A204.1 (cell line): ENCODE data around the gene CLTA.
A peak's percentile ranks its signal among the peaks of the same experiment; 100 is the strongest.

Experiments
- FAIRE-seq: peaks from 2 replicates; lab custom pipeline; 2012; peaks lifted over from hg19 to GRCh38; lab: Jason Lieb, UNC

Gene CLTA

DNA sequence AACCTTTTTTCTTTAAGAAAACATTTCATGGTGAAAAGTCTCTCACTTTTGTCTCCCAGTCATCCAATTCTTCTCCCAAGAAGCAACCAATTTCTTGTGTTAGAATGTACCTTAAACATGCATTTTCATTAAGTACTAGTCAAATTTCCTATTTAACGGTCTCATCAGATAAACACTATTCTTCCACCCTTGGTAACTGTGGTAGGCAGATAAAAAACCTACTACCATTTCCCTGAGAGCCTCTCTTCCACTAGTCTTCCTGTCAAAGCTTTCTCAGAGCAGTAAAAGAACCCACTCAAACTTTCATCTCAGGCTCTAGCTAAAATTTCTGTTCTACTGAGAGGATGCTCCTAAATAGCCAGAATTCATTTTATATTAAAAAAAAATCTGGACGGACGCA is 56.6 kb downstream of the CLTA start:
- no peak for FAIRE-seq

DNA sequence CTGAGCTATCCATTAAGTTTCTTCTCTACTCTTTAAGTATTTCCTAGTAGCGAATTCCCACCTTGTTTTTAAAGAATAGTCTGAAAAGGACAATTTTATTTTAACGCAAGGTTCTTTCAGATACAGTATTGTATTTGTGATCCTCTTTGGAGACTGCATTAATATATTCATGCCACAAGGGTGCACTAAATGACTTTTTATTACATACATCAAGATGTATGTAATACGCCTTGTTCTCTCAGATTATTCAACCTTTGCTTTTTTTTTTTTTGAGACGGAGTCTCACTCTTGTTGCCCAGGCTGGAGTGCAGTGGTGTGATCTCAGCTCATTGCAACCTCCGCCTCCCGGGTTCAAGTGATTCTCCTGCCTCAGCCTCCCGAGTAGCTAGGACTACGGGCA is 57.3 kb downstream of the CLTA start:
- peak; percentile 90 for FAIRE-seq

DNA sequence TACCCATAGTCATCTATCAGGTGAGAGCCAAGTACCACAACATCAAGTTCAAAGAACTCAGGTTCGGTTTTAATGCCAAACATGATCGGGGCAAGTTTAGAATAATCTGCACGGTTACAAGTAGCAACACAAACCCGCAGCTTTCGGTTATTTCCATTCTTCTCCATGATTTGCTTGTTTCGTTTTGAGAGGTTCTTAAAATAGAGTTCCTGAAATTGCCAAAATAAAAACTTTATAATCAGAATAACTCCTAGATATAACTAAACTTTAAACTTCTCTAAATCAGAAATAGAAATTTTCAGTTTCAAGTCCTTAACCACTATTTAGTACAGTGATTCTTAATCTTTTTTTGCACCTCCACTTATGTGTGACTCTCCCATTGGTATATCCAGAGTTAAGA is 58.5 kb downstream of the CLTA start:
- FAIRE-seq, result no peak

DNA sequence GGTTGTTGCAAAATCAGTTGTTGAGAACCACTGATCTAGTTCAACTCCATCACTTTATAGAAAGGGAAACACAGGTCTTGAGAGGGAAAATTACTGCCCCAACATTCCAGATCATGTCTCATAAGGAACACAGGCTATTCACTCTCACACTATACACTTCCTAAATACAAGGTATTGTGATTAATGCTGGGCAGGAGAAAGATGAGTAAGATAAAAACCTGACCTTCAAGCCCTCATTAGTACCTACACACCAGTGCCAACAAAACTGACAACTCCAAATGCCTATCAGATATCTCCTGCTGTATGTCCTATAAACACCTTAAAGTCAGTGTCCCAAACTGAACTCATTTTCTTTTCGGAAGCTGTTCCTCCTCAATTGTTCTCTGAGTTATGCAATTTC is 59.4 kb downstream of the CLTA start:
- no peak for FAIRE-seq

DNA sequence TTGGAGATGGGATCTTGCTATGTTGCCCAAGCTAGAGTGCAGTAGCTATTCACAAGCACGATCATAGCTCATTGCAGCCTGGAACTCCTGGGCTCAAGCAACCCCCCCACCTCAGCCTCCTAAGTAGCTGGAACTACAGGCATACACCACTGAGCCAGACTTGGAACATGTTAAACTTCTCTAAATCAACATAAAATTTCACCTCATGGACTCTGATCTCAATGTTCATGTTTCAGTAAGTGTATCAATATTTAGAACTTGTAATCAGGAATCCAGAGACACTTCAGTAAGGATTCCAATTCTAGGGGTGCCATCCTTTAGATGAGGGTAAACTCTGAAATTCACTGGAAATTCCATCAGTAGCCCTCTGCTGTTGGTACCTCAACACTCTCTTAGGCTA is 60.7 kb downstream of the CLTA start:
- no peak for FAIRE-seq

DNA sequence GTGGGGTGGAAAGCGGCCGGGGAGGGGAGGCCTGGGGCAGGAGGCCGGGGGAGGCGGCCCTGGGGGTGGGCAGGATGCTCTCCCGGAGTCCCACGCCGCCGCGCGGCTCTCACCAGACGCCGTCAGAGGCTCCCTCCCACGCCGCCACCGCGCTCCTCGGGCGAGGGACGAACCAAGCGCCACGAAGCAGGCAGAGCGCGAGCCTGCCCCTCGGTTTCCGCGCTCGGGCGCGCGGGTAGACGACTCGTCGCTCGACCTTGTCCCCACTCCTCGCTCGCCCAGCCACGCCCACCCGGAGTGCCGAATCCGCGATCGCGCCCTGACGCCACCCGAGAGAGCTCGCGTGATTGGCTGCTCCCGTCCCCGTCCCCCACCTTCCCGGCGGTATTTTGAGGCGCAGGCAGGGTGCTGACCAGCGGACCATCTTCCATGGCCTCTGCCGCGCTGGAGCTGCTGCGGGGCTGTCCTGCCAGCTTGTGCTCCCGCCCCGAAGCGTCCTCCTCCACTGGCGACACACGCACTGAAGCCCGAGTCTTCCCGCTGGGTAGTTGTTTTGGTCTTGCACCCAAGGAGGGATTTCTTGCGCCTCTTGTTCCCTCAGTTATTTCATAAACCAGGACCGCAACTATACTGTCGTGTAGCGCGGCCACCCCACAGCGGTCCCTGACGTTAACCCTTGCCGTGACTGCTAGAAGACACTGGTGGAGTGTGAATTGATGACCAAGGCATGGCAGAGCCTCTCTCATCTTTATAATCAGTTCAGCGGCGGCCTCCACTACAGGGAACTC is 67.7 kb downstream of the CLTA start, which contains the start of gene GNE:
TSS of gene GNE (minus strand) at position 241 of the 788 bp plus-strand sequence. CDS start 9,093 bp downstream, outside the sequence.
- FAIRE-seq, result no peak

DNA sequence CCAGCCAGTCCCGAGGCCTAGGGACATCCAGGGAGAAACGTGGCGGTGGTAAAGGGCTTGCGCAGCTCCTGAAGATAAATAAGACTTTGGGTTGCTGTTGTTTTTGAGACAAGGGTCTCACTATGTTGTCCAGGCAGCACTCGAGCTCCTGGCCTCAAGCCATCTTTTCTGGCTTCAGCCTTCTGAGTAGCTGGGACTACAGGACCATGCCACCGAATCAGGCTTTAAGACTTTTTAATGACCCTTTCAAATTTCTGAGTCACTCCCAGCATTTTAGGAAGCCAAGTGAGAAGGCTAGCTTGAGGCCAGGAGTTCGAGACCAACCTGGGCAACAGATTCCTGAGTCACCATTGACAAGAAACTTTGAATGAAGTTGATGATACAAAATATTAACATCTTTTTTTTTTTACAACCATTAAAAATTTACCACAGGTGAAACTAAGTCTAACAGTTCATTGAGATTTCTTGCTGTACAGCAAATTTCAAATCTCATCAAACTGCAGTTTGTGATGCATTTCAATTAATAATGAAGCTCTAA is 68.3 kb downstream of the CLTA start:
- no peak for FAIRE-seq
